NCI-H2227 (cell line): ENCODE measurements around the gene CR1.
"Not testable (repeated sequence)": the region's sequence is repeated elsewhere in the genome, so short reads cannot be mapped to it uniquely, and the experiment has no call there.

Experiments
- DNase-seq: peaks from one replicate; lab custom pipeline; 2025; ENCODE audit not compliant: unreplicated experiment; lab: John Stamatoyannopoulos, UW

The CR1 gene

DNA sequence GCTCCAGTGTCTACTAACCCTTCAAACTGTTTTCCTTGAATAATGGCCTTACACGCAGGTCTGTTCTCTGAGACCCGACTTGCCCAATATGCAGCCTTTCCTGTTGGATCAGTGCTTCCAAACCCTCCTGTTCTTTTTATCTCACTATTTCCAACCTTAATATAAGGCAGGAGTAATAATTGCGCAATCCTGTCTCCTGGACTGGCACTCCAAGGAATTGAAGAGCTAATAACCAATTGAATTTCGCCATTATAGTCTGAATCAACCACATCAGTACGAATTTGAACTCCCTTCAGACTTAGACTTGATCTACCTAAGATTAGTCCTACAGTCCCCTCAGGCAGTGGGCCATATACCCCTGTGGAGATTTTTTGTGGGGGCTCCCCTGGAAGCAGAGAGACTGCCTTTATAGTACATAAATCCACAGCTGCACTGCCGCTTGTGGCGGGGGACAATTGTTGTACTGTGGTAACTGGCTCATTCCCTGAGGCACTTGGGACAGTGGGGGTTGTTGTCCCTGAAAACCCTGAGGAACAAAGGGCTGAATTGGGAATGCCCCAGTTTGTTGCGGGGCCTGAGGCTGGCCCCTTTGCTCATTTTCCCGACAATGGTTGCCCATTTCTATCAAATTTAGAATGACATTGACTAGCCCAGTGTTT is 142.7 kb downstream of the CR1 start:
- not testable (repeated sequence) for DNase-seq

DNA sequence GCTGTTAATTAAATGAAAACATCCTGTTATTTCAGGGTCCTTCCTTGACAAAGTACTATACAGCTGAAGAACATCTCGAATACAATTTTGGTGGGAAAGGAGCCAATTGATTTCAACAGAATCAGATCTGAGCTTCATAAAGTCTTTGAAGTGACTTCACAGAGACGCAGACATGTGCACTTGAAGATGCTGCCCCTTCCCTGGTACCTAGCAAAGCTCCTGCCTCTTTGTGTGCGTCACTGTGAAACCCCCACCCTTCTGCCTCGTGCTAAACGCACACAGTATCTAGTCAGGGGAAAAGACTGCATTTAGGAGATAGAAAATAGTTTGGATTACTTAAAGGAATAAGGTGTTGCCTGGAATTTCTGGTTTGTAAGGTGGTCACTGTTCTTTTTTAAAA is 143.4 kb downstream of the CR1 start:
- not testable (repeated sequence) for DNase-seq

DNA sequence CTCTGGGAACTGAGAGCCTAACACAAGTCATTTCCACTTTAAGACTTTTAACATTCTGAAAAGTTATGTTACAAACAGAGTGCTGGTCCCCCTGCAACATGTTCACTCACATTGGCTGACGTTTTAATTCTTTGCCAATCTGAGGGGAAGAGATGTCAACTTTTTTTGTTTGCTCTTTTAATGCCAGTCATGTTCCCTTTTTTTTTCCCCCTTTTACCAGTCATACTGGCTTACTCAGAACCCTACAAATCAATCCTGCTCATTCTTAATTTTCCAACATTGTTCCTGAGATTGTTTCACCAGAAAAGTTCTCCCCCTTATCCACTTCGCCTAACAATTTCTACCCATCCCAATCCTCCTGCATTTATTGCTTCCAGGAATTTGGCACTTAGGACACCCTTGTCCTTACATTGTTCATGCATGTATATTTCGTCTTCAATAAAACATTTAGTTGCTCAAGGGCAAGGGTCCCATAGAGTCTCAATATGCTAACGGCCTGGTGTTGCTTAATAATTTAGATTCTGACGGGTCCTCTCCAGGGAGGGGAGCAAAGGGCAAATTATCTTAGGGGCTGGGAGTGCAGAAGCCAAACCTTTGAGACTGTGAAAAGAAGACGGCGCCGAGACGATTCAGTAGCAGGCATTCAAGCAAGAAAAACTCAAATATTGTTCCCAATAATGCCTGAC is 148.4 kb downstream of the CR1 start:
- no peak for DNase-seq

DNA sequence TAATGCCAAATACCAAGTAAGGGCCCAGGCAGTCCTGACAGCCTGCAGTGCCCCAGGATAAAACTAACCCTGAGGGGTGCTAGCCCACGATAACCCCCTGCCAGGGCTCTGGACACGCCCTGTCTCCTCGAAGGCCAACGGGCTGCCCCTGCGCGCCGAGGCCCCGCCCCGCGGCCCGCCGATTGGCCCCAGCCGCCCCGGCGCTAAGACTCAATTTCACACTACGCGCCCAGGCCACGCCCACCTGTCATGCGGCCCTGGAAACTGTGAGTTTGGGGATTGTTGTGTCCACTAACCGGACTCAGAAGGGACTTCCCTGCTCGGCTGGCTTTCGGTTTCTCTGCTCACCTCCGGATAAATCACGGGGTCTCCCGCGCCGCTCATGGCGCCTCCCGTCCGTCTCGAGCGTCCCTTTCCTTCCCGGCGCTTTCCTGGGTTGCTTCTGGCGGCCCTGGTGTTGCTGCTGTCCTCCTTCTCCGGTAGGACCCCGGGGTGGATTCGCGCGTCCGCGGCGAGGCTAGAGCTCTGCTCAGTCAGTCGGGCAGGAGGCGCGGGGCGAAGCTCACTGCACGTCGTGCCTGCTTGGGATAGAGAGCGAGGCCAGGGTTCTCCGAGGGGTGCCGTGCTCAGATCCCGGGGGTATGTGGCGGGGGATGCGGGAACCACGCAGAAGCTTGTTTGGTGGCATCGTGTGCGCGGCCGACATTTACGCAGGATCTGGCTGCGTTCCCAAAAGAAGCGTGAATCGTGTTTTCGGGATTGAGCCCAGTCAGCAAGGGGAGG is 149.1 kb downstream of the CR1 start, which contains the start of gene CR1L:
Gene CR1L (plus strand): TSS at position 282 of the 783 bp plus-strand sequence. CDS start 101 bp downstream, at position 383.
- DNase-seq: peak; percentile 81

DNA sequence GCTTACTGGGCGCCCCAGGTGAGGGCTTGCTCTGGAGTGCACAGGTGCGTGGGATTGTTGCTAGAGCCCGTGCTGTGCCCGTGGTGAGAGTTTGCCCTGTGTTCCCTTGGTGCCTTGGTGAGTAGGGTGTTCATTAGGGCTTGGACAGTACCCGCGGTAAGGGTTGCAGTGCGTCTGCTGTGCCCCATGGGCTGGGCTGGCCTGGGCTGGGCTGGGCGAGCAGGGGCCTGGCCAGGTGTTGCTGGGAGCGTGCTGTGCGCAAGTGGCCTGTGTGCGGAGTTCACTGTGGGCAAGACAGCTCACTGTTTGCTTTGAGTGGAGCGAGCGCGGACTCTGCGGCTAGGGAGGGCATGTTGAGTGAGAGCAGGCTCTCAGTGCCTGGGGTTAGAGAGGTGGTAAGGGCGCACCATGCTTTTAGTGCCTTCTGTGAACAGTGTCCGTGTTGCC is 149.7 kb downstream of the CR1 start:
- no peak for DNase-seq

DNA sequence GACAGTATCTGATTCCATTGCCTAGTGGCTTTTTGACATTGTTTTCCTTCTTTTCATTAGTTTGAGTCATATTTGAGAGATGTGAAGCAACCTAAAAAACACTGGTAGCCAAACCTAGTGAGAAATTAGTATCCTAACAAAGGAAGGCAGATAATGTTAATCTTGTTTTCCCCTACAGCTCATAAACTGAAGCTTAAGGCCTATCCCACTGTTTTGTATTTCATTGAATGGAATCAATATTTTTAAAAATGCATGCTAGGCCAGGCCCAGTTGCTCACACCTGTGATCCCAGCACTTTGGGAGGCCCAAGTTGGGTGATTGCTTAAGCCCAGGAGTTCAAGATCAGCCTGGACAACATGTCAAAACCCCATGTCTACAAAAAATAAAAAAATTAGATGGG is 150.2 kb downstream of the CR1 start:
- DNase-seq: no peak

DNA sequence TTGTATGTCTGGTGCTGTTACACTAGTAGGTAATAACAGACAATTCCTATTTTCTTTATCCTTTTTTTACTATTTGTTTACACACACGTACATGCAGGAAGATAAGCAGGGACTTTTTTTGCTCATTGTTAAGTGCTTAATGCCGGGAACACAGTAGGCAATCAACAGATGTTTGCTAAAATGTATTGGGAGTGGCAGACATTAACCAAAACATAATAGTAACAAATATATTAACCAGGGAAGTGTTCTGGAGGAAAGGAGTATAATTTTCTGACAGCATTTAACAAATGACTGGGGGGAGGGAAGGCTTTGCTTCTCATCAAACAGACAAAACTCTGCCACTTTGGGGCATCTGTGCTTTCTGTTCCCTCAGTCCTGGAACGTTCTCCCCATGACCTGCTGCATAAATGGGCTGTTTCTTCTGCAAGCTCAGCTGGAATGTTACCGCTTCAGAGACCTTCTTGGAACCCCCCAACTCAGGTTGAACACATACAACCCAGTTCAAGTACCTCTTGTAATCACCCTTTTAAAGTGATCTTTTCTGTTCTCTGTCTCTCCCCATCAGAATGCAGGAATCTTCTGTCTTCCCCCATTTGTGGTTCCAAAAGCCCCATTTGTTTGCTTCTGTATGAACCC is 151.1 kb downstream of the CR1 start:
- no peak for DNase-seq

DNA sequence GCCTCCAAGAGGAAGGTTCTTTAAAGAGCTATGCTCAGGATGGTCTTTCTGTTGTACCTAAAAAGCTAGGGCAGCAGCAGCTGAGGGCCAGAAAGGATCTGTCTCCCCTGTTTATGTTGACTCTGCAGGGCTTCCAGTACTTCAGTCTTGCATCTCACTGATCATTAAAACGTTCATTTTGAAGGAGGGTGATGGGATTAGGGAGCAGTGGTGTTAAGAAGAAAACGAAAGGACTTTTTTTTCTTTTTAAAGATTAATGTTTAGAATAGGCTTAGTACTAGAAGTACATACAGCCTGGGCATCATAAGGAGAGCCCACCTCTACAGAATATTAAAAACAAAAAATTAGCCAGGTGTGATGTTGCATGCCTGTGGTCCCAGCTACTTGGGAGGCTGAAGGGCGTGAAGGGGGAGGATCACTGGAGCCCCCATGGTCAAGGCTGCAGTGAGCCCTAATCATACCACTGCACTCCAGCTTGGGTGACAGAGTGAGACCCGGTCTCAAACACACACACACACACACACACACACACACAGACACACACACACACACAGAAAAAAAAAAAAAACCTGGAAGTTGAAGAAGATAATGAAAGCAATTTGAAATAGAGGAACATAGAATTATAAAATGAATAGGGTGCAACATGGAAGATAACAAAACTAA is 151.8 kb downstream of the CR1 start:
- no peak for DNase-seq

DNA sequence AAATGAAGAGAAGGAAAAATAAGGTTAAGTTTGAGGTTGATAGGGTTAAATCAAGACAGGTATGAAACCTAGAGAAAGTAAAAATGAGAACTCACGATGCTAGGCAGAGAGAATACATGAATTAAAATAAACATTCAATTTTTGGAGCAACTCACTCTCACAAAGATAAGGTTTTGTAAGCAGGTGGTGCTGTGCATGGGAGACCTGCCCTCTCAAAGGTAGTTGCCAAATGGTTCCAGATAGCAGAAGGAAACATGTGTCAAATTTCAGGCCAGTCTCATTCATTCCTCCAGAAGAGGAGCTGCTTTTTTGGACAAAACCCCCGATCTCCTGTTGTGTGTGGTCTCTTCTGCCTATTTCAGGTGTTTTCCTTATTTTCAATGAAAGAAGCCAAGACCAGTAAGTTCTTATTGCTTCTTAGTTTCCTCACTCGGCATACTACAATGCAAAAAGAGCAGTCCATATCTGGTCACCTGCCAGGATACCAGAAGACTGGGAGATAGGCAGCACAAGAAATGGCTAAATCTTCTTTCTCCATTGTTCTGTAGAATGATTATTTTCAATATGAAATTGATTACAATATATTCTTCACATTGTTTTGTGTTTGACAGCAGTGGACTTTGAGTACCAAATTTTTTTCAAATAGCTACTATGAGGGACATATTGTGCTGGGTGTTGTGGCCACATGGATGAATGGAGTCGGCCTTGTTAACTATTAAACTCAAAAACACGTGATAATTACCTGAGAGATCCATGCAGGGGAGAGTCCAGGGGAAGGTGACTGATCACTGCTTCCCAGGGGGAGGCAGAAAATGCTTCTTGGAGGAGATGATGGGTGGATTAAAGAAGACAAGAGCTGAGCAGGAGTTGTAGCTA is 152.6 kb downstream of the CR1 start:
- DNase-seq: no peak

DNA sequence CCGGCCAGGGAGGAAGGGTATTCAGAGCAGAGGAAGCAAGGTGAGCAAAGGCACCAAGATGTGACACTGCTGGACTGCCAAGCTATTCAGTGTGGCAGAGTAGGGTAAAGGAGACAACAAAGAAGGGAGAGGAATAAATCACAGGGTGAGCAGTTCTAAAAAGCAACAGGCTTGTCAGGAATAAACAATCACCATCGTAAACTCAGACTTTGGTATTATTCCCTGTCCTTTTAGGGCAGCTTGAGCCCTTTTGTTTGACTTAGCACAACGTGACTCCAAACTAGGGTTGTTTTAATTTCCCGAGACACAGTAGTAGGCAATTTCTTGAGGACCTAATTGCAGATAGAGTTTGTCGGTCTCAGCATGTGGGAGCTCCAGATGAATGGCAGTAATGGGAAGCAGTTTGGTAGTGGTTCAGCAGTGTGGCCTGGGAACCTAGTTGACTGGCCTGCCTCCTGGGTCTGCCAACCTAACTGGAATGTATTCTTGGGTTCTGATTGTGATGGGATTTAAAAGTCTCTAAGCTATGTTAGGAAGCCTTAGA is 153.3 kb downstream of the CR1 start:
- no peak for DNase-seq

DNA sequence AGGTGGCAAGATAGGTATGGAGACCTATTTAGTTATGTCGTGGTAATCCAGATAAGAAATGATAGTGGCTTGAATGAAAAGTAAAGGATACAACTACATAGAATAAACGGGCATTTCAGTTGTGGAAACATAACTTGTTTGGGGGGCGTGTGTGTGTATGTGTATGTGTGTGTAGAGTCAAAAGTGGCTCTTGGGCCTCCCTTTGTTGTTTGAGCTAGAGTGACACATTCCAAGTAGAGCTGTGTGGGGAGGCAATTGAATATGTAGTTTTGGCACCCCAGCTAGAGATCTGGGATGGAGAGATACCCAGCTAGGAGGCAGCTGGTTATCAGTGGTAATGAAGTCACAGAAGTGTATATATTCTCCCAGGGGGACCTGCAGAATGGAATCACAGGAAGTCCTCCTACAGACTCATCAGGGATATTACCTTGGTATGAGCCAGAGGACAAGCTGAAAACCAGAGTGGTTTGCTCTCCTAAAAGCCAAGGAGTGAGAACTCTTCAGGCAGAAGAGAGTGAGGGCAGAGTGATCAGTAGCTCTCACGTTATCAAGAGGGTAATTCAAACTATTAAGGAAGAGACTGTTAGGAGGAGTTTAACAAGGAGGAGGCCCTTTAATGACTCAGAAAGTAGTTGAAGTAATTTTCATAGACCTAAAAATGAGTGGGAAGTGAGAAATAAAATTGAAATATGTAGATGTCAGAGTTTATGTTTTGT is 154.1 kb downstream of the CR1 start:
- DNase-seq: no peak

DNA sequence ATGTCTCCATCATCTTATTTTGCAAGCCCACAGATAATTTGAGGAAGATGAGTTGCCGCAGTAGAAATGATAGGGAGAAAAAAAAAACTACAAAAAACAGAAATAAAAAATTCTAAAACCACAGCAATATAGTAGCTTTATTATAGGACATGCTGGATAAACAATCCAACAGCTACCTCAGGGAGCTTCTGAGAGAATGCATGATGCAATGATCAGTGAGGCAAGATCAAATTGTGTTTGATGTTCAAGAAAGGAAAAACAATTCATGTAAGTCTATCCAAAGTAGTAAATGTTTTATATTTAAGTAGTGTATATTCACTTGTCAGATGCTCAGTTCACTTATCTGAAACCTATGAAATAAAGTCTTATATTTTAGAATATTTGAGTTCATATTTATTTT is 155.6 kb downstream of the CR1 start:
- no peak for DNase-seq

DNA sequence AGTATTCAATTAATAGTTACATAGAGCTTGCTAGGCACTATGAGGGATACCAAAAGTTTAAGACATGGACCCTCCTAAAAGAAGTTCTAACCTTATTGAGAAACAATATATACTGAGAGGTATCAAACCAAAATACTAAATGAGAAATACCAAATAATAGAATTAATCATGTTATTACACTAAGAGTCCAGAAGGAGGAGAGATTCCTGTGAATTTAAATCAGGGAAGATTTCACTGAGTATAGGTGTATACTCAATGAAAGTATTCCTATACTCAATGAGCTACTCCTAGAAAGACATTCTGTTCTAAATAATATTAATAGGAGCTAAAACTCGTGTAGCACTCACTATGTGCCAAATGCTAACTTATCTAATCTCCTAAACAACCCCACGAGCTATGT is 158.4 kb downstream of the CR1 start:
- no peak for DNase-seq

DNA sequence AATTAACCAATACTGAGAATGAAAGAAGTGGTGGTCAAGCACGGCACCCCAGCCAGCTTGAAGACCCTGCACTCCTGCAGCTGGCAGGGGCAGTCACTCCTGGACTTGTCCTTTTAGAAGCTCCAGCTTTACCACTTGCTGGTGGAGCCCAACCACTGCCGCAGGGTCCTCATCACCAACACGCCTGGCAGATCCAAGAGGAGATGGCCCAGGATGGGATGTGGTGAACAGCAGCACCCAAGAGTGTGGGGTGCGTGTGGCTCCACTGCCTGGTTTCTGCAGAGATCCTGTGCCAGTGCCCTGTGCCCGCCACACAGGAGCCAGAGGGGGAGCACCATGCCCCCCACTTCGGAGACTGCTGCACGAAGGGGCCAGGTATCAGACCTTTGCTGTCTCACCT is 162.5 kb downstream of the CR1 start:
- DNase-seq: no peak

DNA sequence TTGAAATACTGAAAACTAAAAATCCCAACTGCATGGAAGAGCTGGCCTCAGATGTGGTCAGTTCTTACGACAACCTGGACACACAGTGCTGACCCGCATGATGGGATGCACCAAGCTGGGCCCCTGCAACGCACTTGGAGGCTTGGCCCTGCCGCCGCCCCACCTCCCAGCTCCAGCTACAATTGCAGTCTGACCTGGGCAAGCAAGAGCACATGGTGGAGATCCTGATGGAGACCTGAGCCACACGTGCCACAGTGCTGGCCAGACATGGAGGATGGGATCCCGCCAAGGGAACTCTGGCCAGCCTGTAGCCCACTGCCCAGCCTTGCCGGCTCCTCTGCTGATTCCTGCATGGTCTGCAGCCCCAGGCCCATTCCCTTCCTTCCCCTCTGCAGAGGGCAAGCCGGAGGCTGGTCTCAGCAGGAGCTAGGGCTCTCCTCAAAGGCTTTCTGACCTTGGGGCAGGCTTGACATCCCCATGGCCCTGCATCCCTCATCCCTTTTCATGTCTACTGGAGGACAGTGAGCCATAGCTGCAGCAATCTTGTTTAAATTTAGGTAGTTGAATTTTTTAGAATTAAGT is 163.0 kb downstream of the CR1 start:
- no peak for DNase-seq

DNA sequence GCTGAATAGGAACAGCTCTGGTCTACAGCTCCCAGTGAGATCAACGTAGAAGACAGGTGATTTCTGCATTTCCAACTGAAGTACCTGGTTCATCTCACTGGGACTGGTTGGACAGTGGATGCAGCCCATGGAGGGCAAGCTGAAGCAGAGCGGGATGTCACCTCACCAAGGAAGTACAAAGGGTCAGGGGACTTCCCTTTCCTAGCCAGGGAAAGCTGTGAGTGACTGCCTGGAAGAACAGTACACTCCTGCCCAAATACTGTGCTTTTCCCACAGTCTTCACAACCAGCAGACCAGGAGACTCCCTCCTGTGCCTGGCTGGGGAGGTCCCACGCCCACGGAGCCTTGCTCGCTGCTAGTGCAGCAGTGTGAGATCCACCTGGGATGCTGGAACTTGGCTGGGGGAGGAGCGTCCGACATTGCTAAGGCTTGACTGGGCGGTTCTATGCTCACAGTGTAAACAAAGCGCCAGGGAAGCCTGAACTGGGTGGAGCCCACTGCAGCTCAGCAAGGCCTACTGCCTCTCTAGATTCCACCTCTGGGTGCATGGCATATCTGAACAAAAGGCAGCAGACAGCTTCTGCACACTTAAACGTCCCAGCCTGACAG is 163.7 kb downstream of the CR1 start:
- DNase-seq: no peak

DNA sequence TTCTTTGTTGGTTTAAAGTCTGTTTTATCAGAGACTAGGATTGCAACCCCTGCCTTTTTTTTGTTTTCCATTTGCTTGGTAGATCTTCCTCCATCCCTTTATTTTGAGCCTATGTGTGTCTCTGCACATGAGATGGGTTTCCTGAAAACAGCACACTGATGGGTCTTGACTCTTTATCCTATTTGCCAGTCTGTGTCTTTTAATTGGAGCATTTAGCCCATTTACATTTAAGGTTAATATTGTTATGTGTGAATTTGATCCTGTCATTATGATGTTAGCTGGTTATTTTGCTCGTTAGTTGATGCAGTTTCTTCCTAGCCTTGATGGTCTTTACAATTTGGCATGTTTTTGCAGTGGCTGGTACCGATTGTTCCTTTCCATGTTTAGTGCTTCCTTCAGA is 165.5 kb downstream of the CR1 start:
- not testable (repeated sequence) for DNase-seq

DNA sequence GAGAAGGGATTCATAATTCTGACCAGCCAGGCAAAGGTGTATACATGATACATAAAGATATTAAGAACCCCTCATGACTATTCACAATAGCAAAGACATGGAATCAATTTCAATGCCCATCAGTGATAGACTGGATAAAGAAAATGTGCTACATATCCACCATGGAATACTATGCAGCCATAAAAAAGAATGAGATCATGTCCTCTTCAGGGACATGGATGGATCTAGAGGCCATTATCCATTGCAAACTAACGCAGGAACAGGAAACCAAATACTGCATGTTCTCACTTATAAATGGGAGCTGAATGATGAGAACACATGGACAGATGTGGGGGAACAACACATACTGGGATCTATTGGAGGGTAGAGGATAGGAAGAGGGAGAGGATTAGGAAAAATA is 170.4 kb downstream of the CR1 start:
- no peak for DNase-seq
